Mesenchymal stem cell (in vitro differentiated cells and primary cell): ENCODE data around the gene FZD4. TPM values are rescaled to one million over a fixed set of nuclear protein-coding genes. Genes with fewer than 3 reads are reported as not detected.
"Not testable (repeated sequence)": the region's sequence is repeated elsewhere in the genome, so short reads cannot be mapped to it uniquely, and the experiment has no call there.

Experiments
- DNase-seq: peaks from one replicate; pipeline ENCODE4 v3.0.0-alpha.2; 2013
- H2AFZ ChIP-seq: one replicate; pipeline ENCODE4 v1.6.1; 2013; ENCODE audit warnings: low read depth, mild to moderate bottlenecking, control low read depth, inconsistent platforms, low read length, moderate library complexity
- H2AK5ac ChIP-seq: 2 replicates; pipeline ENCODE4 v1.6.1; 2013; ENCODE audit warnings: low read length, moderate library complexity, mild to moderate bottlenecking, inconsistent platforms; ENCODE audit not compliant: severe bottlenecking
- H2BK120ac ChIP-seq: one replicate; pipeline ENCODE4 v1.6.1; 2013; ENCODE audit warnings: low read depth, mild to moderate bottlenecking, inconsistent platforms, low read length, moderate library complexity
- H2BK12ac ChIP-seq, 2 experiments: one replicate each; pipeline ENCODE4 v1.6.1; 2013; ENCODE audit warnings: inconsistent platforms in 2 of 2, low read length in 2 of 2, mild to moderate bottlenecking in 2 of 2, moderate library complexity in 2 of 2, control low read depth in 1 of 2
- H2BK15ac ChIP-seq: one replicate; pipeline ENCODE4 v1.6.1; 2013; ENCODE audit warnings: mild to moderate bottlenecking, low read depth, inconsistent platforms; ENCODE audit not compliant: poor library complexity, severe bottlenecking
- H2BK5ac ChIP-seq: 2 replicates; pipeline ENCODE4 v1.6.1; 2013; ENCODE audit warnings: low read depth, mild to moderate bottlenecking, low read length, control low read depth, inconsistent platforms; ENCODE audit not compliant: poor library complexity, severe bottlenecking
- H3K14ac ChIP-seq, 2 experiments: one replicate each; pipeline ENCODE4 v1.6.1; 2013; ENCODE audit warnings: inconsistent platforms in 2 of 2, low read length in 2 of 2, control low read depth in 1 of 2, mild to moderate bottlenecking in 1 of 2, moderate library complexity in 1 of 2
- H3K18ac ChIP-seq, 2 experiments: one replicate each; pipeline ENCODE4 v1.6.1; 2013; ENCODE audit warnings: inconsistent platforms in 2 of 2, low read length in 2 of 2, control low read depth in 1 of 2, low read depth in 1 of 2, mild to moderate bottlenecking in 1 of 2
- H3K23ac ChIP-seq, 2 experiments: one replicate each; pipeline ENCODE4 v1.6.1; 2013; ENCODE audit warnings: inconsistent platforms in 2 of 2, low read length in 2 of 2, mild to moderate bottlenecking in 2 of 2, moderate library complexity in 2 of 2, control low read depth in 1 of 2
- H3K27ac ChIP-seq: 2 replicates; pipeline ENCODE4 v1.5.1; 2013; ENCODE audit warnings: mild to moderate bottlenecking, moderate library complexity, low read length, control low read depth, inconsistent platforms; ENCODE audit not compliant: poor library complexity, severe bottlenecking
- H3K27me3 ChIP-seq, 2 experiments: 2 replicates each; pipeline versions ENCODE4 v1.6.1 to v1.7.0; 2013; ENCODE audit warnings: low read length in 2 of 2, mild to moderate bottlenecking in 2 of 2, moderate library complexity in 2 of 2, control low read depth in 1 of 2, inconsistent platforms in 1 of 2; ENCODE audit not compliant: control insufficient read depth in 1 of 2, insufficient read depth in 1 of 2
- H3K36me3 ChIP-seq, 2 experiments: 2 replicates each; pipeline versions ENCODE4 v1.6.1 to v1.7.0; 2013; ENCODE audit warnings: low read length in 2 of 2, control low read depth in 1 of 2, inconsistent platforms in 1 of 2, low read depth in 1 of 2, mild to moderate bottlenecking in 1 of 2; ENCODE audit not compliant: insufficient read depth in 2 of 2, control insufficient read depth in 1 of 2
- H3K4ac ChIP-seq, 2 experiments: one replicate each; pipeline ENCODE4 v1.6.1; 2013; ENCODE audit warnings: inconsistent platforms in 2 of 2, low read length in 2 of 2, mild to moderate bottlenecking in 2 of 2, moderate library complexity in 2 of 2, control low read depth in 1 of 2, low read depth in 1 of 2
- H3K4me1 ChIP-seq: 2 replicates; pipeline ENCODE4 v1.6.1; 2013; ENCODE audit warnings: low read depth, low read length, control low read depth; ENCODE audit not compliant: control insufficient read depth, insufficient read depth
- H3K4me2 ChIP-seq: 2 replicates; pipeline ENCODE4 v1.6.1; 2013; ENCODE audit warnings: low read length, mild to moderate bottlenecking, inconsistent platforms; ENCODE audit not compliant: poor library complexity, severe bottlenecking
- H3K4me3 ChIP-seq, 2 experiments: 2 replicates each; pipeline versions ENCODE4 v1.5.1 to v1.7.0; 2013; ENCODE audit warnings: low read length in 2 of 2, mild to moderate bottlenecking in 2 of 2, control low read depth in 1 of 2, low read depth in 1 of 2; ENCODE audit not compliant: insufficient read depth in 1 of 2
- H3K79me1 ChIP-seq: replicated peaks from 2 replicates; pipeline ENCODE4 v1.6.1; 2013; ENCODE audit warnings: mild to moderate bottlenecking, control low read depth, low read length, inconsistent platforms; ENCODE audit not compliant: poor library complexity, severe bottlenecking
- H3K9ac ChIP-seq: 2 replicates; pipeline ENCODE4 v1.7.0; 2013; ENCODE audit warnings: mild to moderate bottlenecking, low read length, moderate library complexity
- H3K9me3 ChIP-seq: 2 replicates; pipeline ENCODE4 v1.7.0; 2013; ENCODE audit warnings: mild to moderate bottlenecking, low read length; ENCODE audit not compliant: control insufficient read depth
- H4K8ac ChIP-seq: one replicate; pipeline ENCODE4 v1.6.1; 2013; ENCODE audit warnings: inconsistent platforms, mild to moderate bottlenecking, low read length, moderate library complexity
- H4K91ac ChIP-seq: one replicate; pipeline ENCODE4 v1.6.1; 2013; ENCODE audit warnings: mild to moderate bottlenecking, low read length, inconsistent platforms
- whole genome bisulfite sequencing: methylation state at CpG from one replicate; pipeline ENCODE4 v1.1.7; 2013; ENCODE audit warnings: mixed read lengths; 5-methylcytosine and 5-hydroxymethylcytosine counted together
- polyA plus RNA-seq, 2 experiments: library from polyadenylated mRNA; stranded (reverse); fragments of 200-250 nt; gene quantifications; one replicate each; pipeline ENCODE4 v1.2.3, GENCODE V29; 2013

Gene FZD4
- 3.3 TPM for polyA plus RNA-seq (2013, experiment 1 of 2)
- polyA plus RNA-seq (2013, experiment 2 of 2) = 3.2 TPM

GRCh38 chr11:86955361-86956120, at the start of gene FZD4:
FZD4 (minus strand) TSS chr11:86955395; CDS start chr11:86955085, 310 bp downstream.
- Histone ChIP-seq H3K79me1 (peaks cover 5% of the 10 kb centered on the region), H2BK15ac (peak within 1 kb of the TSS; percentile 44), H4K8ac (peak within 1 kb of the TSS; percentile 87)

GRCh38 chr11:87004281-87004680, 49.1 kb upstream of the FZD4 start:
- not testable (repeated sequence) for H4K91ac ChIP-seq, H3K36me3 ChIP-seq, H3K18ac ChIP-seq, H3K4me2 ChIP-seq, H3K27ac ChIP-seq, H3K14ac ChIP-seq, H2AK5ac ChIP-seq, DNase-seq, H3K9ac ChIP-seq, H3K4me1 ChIP-seq, H3K4ac ChIP-seq, H3K79me1 ChIP-seq, H3K23ac ChIP-seq, H4K8ac ChIP-seq, H3K27me3 ChIP-seq, H2BK120ac ChIP-seq, H3K4me3 ChIP-seq, H2BK5ac ChIP-seq, H3K9me3 ChIP-seq, H2BK12ac ChIP-seq, H2BK15ac ChIP-seq, H2AFZ ChIP-seq
- WGBS = 96% methylated on average over 4 of the region's 4 CpGs

More at GRCh38 chr11:86955361-86956120, at the start of gene FZD4:
- peak within 1 kb of the TSS; percentile 86 to 97 for H3K18ac ChIP-seq
- peak within 1 kb of the TSS; percentile 35 to 76 for H3K4ac ChIP-seq
- peak within 1 kb of the TSS; percentile 95 for H4K91ac ChIP-seq
- peaks cover 5 to 19% of the 10 kb centered on the region in 2 experiments for H3K36me3 ChIP-seq
- H3K27ac ChIP-seq = peak within 1 kb of the TSS; percentile 74
- peaks cover 11% of the 10 kb centered on the region for H3K4me1 ChIP-seq
- H3K4me2 ChIP-seq = peak within 1 kb of the TSS; percentile 96
- peak within 1 kb of the TSS; percentile 62 for H2BK120ac ChIP-seq
- peak within 1 kb of the TSS; percentile 94 for H3K9ac ChIP-seq
- peak within 1 kb of the TSS; percentile 72 to 96 for H3K4me3 ChIP-seq
- H3K14ac ChIP-seq = peak within 1 kb of the TSS; percentile 68 to 80
- H3K9me3 ChIP-seq = no peaks in the 10 kb centered on the region
- H2AK5ac ChIP-seq = no peak within 1 kb of the TSS
- peak within 1 kb of the TSS; percentile 33 to 97 for H2BK12ac ChIP-seq
- no peaks in the 10 kb centered on the region for H3K27me3 ChIP-seq
- H2BK5ac ChIP-seq = no peak within 1 kb of the TSS
- WGBS = 1% methylated on average over 32 of the region's 64 CpGs
- DNase-seq = peak; percentile 89
- H3K23ac ChIP-seq = peak within 1 kb of the TSS in 1 of 2 experiments; percentile 19
- peak within 1 kb of the TSS; percentile 77 for H2AFZ ChIP-seq

- H3K4me3 ChIP-seq = no peak overlapping the region
- WGBS = no CpG with 5 or more reads among the region's 1 CpG
- no peak overlapping the region for H4K91ac ChIP-seq
- H3K79me1 ChIP-seq = no peaks in the 10 kb centered on the region
- DNase-seq = no peak
- no peak overlapping the region for H2BK15ac ChIP-seq
- no peaks in the 10 kb centered on the region for H3K27me3 ChIP-seq
- H3K14ac ChIP-seq = no peak overlapping the region
- no peak overlapping the region for H2BK120ac ChIP-seq
- no peak overlapping the region for H2BK5ac ChIP-seq
- no peak overlapping the region for H3K18ac ChIP-seq
- no peak overlapping the region for H4K8ac ChIP-seq
- H3K4ac ChIP-seq = no peak overlapping the region
- H3K4me2 ChIP-seq = no peak overlapping the region
- H3K27ac ChIP-seq = no peak overlapping the region
- H2AFZ ChIP-seq = no peak overlapping the region
- H2BK12ac ChIP-seq = no peak overlapping the region
- H3K23ac ChIP-seq = no peak overlapping the region
- no peak overlapping the region for H3K9ac ChIP-seq
- H2AK5ac ChIP-seq = no peak overlapping the region
- no peaks in the 10 kb centered on the region for H3K9me3 ChIP-seq
- no peaks in the 10 kb centered on the region for H3K4me1 ChIP-seq
- no peaks in the 10 kb centered on the region for H3K36me3 ChIP-seq
These were observed 47.7 kb upstream of the FZD4 start for GRCh38 chr11:87002918-87003317.

- Histone ChIP-seq H3K9ac (no peak overlapping the region), H3K4me3 (no peak overlapping the region), H3K27ac (no peak overlapping the region), H3K23ac (no peak overlapping the region), H2AFZ (no peak overlapping the region), H4K91ac (no peak overlapping the region), H2BK120ac (peak overlapping the region; percentile 6), H2BK12ac (peak overlapping the region; percentile 4 to 52), H2BK15ac (no peak overlapping the region), H3K14ac (no peak overlapping the region), H2BK5ac (no peak overlapping the region), H2AK5ac (no peak overlapping the region), H3K4me1 (no peaks in the 10 kb centered on the region), H4K8ac (peak overlapping the region; percentile 49), H3K4ac (no peak overlapping the region), H3K27me3 (no peaks in the 10 kb centered on the region), H3K9me3 (no peaks in the 10 kb centered on the region), H3K79me1 (no peaks in the 10 kb centered on the region), H3K36me3 (no peaks in the 10 kb centered on the region), H3K18ac (peak overlapping the region; percentile 28 to 47), H3K4me2 (no peak overlapping the region)
- 59% methylated on average over 3 of the region's 5 CpGs for WGBS
- DNase-seq = peak; percentile 60
These were observed 44.9 kb upstream of the FZD4 start for GRCh38 chr11:86999859-87000753.
